Measurements from ENCODE around the gene PRR15L. TPM values are rescaled to one million over a fixed set of nuclear protein-coding genes. Genes with fewer than 3 reads are reported as not detected.
A peak's percentile ranks its signal among the peaks of the same experiment; 100 is the strongest.

The PRR15L gene
- total RNA-seq, 6 donors from 2014 or later = 34.2 to 105 (median 75.2) TPM

GRCh38 chr17:47918991-47919390, 38.7 kb downstream of the PRR15L start:
- TF ChIP-seq EP300 (IDR thresholded peaks at IDR 0.05) (no peak), POLR2A (IDR thresholded peaks at IDR 0.05) (no peak), POLR2AphosphoS5 (IDR thresholded peaks at IDR 0.05) (no peak)
- no peaks in the 10 kb centered on the region for H3K9me3 ChIP-seq
- peaks cover 0 to 7% (median 6%) of the 10 kb centered on the region in 4 donors for H3K4me1 ChIP-seq
- 94 to 98% methylated on average over 2 of the region's 2 CpGs for WGBS, 2 donors
- no peak overlapping the region for H3K4me3 ChIP-seq
- no peak for ATAC-seq (ENCODE audit: low FRiP score in 2 of 2)
- H3K36me3 ChIP-seq = peaks cover 2 to 50% (median 28%) of the 10 kb centered on the region in 4 donors
- DNase-seq = no peak
- no peaks in the 10 kb centered on the region for H3K27me3 ChIP-seq
- no peak overlapping the region for H3K27ac ChIP-seq

- no peaks in the 10 kb centered on the region for H3K9me3 ChIP-seq
- ATAC-seq (ENCODE audit: low FRiP score in 2 of 2) = no peak
- 5 to 18% methylated on average over 2 of the region's 2 CpGs for WGBS, 2 donors
Measured at GRCh38 chr17:47918006-47918405, 39.7 kb downstream of the PRR15L start.

DNA sequence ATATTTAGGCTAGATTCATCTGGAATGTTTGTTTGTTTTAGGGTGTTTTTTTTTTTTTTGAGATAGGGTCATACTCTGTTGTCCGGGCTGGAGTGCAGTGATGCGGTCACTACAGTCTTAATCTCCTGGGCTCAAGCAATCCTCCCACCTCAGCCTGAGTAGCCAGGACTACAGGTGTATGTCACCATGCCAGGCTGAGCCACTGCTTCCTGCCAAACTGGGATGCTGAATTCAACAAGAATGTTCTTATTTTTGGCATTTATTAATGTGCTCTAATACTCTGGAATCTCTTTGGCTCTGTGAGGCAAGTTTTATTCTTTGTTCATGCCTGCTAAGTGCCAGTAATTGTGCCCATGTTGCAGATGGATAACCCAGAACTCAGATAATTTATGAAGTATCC, 40.1 kb downstream of the PRR15L start:
- 81 to 82% methylated on average over 2 of the region's 2 CpGs for WGBS, 2 donors
- no peaks in the 10 kb centered on the region for H3K9me3 ChIP-seq
- DNase-seq = no peak
- H3K4me3 ChIP-seq = no peak overlapping the region
- H3K27ac ChIP-seq = no peak overlapping the region
- peaks cover 0 to 7% (median 6%) of the 10 kb centered on the region in 4 donors for H3K4me1 ChIP-seq
- H3K27me3 ChIP-seq = no peaks in the 10 kb centered on the region
- no peak for ATAC-seq (ENCODE audit: low FRiP score in 2 of 2)
- TF ChIP-seq EP300 (IDR thresholded peaks at IDR 0.05) = no peak
- TF ChIP-seq POLR2A (IDR thresholded peaks at IDR 0.05) = no peak
- TF ChIP-seq POLR2AphosphoS5 (IDR thresholded peaks at IDR 0.05) = no peak
- TF ChIP-seq CTCF (IDR thresholded peaks at IDR 0.05) = no peak
- H3K36me3 ChIP-seq = peaks cover 2 to 35% (median 16%) of the 10 kb centered on the region in 4 donors

More at GRCh38 chr17:47918006-47918405, 39.7 kb downstream of the PRR15L start:
- DNase-seq = no peak
- Histone ChIP-seq H3K4me1 (peaks cover 0 to 7% (median 6%) of the 10 kb centered on the region in 4 donors), H3K36me3 (peaks cover 2 to 40% (median 18%) of the 10 kb centered on the region in 4 donors), H3K27ac (no peak overlapping the region), H3K4me3 (no peak overlapping the region), H3K27me3 (no peaks in the 10 kb centered on the region)
- TF ChIP-seq EP300 (IDR thresholded peaks at IDR 0.05) (no peak), CTCF (IDR thresholded peaks at IDR 0.05) (no peak), POLR2AphosphoS5 (IDR thresholded peaks at IDR 0.05) (no peak), POLR2A (IDR thresholded peaks at IDR 0.05) (no peak)

DNA sequence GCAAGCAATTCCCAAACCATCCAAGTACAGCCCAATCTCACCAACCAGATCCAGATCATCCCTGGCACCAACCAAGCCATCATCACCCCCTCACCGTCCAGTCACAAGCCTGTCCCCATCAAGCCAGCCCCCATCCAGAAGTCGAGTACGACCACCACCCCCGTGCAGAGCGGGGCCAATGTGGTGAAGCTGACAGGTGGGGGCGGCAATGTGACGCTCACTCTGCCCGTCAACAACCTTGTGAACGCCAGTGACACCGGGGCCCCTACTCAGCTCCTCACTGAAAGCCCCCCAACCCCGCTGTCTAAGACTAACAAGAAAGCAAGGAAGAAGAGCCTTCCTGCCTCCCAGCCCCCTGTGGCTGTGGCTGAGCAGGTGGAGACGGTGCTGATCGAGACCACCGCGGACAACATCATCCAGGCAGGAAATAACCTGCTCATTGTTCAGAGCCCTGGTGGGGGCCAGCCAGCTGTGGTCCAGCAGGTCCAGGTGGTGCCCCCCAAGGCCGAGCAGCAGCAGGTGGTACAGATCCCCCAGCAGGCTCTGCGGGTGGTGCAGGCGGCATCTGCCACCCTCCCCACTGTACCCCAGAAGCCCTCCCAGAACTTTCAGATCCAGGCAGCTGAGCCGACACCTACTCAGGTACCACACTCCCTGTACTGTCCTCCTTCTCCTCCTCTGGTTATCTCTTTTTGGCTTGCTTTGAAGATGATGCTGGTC, 41.0 kb downstream of the PRR15L start:
- WGBS, 2 donors = 93 to 95% methylated on average over 19 of the region's 19 CpGs
- H3K4me1 ChIP-seq = peaks cover 0 to 7% (median 6%) of the 10 kb centered on the region in 4 donors
- TF ChIP-seq EP300 (IDR thresholded peaks at IDR 0.05) = no peak
- TF ChIP-seq POLR2AphosphoS5 (IDR thresholded peaks at IDR 0.05) = no peak
- no peak for TF ChIP-seq POLR2A (IDR thresholded peaks at IDR 0.05)
- TF ChIP-seq CTCF (IDR thresholded peaks at IDR 0.05) = no peak
- DNase-seq = no peak
- no peak overlapping the region for H3K27ac ChIP-seq
- ATAC-seq (ENCODE audit: low FRiP score in 2 of 2) = no peak
- H3K27me3 ChIP-seq = no peaks in the 10 kb centered on the region
- no peaks in the 10 kb centered on the region for H3K9me3 ChIP-seq
- no peak overlapping the region for H3K4me3 ChIP-seq
- peaks cover 2 to 31% (median 16%) of the 10 kb centered on the region in 4 donors for H3K36me3 ChIP-seq

- H3K36me3 ChIP-seq = peaks cover 2 to 27% (median 16%) of the 10 kb centered on the region in 4 donors
- 78 to 81% methylated on average over 12 of the region's 12 CpGs for WGBS, 2 donors
- no peaks in the 10 kb centered on the region for H3K27me3 ChIP-seq
- TF ChIP-seq POLR2AphosphoS5 (IDR thresholded peaks at IDR 0.05) = no peak
- no peak for TF ChIP-seq POLR2A (IDR thresholded peaks at IDR 0.05)
- no peak for TF ChIP-seq EP300 (IDR thresholded peaks at IDR 0.05)
- no peak for TF ChIP-seq CTCF (IDR thresholded peaks at IDR 0.05)
- H3K4me1 ChIP-seq = peaks cover 0 to 7% (median 6%) of the 10 kb centered on the region in 4 donors
- no peak overlapping the region for H3K4me3 ChIP-seq
- no peaks in the 10 kb centered on the region for H3K9me3 ChIP-seq
- DNase-seq (no peak), ATAC-seq (ENCODE audit: low FRiP score in 2 of 2) (peak in 1 of 2 donors; percentile 23)
- H3K27ac ChIP-seq = peak overlapping the region in 2 of 4 donors; percentile 18 to 61
Measured at GRCh38 chr17:47915776-47916398, 41.8 kb downstream of the PRR15L start.

All from upper lobe of left lung (tissue), 6 donors.